AG20443 (cell line): ENCODE measurements around the gene PXK.
A peak's percentile ranks its signal among the peaks of the same experiment; 100 is the strongest.

Experiments
- DNase-seq: peaks from one replicate; pipeline ENCODE4 v3.0.0; 2012; ENCODE audit warnings: low spot score, mixed read lengths

Gene PXK

DNA sequence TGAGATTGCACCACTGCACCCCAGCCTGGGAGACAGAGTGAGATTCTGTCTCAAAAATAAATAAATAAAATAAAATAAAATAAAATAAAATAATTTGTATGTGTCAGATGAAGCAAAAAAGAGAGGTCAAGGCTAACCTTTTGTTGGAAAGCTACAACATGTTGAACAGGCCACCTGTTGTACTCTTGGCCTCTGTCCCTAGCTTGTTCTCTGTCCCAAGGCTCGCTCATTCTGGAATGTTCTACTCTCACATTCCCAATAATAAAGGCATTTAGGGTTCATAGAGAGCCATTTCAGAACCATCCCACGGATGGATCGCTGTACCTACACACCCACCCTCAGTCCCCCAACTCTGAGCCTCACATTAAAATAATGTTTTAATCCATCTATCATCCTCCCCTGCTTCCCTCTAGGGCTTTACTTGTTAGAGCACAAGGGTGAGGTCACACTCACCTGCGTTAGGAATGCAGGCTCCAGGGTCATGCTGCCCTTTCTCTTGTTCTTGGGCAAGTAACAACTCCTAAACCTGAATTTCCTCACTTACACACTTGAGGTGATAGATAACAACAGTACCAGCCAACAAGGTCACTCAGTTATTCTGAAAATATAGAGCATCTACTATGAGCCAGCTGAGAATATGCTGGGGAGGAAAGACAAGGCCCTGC, 134.3 kb downstream of the PXK start:
- no peak for DNase-seq

DNA sequence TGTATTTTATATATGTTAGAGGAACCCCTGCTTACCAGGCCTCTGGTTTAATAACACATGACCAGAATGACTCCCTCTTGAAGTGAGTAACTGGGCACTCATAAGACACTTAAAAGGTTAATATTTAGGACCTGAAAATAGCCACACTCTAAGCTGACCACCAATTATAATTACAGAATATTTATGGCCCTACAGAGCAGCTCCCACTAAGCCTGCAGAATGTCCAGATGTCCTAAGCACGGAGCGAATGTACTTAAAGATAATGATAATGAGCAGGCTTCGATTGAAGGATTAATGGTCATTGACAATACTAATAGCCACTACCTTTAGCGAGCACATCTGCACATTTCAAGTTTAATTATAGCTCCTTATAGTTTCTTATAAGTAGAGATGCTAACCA, 136.4 kb downstream of the PXK start:
- no peak for DNase-seq

DNA sequence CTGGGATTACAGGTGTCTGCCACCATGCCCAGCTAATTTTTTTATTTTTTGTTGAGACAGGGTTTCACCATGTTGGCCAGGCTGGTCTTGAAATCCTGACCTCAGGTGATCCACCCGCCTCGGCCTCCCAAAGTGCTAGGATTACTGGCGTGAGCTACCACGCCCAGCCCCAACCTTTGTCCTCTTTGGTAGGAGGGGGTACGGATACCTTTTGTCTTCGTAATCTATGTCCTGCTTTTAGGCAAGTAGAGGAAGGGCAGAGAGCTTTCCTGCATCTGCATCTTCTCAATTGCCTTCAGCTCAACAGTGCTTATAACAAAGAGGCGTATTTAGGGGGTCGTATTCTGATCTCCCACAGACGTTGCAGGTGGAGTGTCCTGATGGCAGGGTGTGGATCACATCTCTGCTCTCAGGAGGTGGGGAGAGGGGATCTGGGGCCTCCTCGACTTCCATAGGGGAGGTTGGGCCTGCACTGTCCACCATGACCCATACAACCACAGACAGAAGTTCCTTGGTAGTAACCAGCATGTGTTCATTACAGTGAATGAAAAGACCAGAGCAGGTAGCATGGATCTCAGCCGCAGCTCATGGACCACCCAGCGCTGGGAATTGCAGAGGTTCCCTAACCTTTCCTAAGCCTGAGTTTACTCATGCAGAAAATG, 137.8 kb downstream of the PXK start:
- DNase-seq: no peak

DNA sequence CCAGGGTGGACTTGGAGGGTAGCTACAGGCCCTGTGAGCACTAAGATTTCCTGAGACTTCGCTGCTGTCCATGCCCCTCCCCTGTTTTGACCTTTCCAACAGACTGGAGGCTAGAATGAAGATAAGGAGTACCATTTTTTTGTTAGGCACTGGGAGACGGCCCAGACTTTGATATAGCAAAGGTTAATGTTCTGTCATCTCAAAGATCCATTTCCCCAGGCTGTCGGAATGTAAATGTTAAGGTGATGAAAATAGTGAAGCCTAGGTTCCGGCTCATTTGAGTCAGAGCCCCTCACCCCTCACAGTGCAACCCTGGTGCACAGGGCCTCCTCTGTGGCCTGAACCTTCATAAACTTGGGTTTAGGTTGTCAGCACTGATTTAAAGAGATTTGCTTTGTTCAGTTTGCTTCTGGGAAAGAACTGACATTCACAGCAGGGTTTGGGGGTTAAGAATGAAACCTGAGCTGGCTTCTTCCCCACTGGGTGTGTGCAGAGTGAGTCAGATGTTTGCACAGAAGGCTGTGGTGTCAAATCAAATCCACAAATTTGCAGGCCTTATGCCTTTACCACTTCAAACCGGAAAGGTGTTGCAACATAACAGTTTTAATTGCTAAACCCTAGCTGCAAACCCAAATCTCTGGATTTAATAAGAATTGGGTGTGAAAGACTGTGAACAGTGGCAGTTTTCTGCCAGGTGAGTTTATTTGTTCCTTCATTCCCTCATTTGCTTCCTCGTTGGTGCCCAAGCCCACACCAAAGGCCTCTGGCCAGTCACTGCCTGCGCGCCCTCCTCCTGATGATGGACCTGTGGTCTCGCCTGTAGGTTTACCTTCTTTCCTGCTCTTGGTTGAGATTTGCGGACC, 138.6 kb downstream of the PXK start:
- peak; percentile 88 for DNase-seq

DNA sequence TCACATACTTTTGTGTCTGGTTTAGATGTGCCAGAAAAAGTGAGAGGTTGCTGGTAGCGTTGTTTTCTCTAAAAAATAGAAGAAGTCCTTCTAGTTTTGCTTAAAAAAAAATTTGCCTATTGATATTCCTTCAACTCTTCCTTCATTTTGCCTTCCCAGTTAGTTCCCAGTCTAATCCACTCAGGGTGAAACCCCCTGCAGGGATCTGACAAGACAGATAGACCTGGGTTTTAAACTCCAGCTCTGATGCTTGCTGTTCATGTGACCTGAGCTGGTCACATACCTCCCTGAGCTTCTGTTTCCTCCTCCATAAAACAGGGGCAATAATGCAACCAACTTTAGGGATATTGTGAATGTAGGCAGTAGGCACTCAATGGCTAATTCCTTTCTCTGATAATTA, 140.6 kb downstream of the PXK start:
- no peak for DNase-seq

DNA sequence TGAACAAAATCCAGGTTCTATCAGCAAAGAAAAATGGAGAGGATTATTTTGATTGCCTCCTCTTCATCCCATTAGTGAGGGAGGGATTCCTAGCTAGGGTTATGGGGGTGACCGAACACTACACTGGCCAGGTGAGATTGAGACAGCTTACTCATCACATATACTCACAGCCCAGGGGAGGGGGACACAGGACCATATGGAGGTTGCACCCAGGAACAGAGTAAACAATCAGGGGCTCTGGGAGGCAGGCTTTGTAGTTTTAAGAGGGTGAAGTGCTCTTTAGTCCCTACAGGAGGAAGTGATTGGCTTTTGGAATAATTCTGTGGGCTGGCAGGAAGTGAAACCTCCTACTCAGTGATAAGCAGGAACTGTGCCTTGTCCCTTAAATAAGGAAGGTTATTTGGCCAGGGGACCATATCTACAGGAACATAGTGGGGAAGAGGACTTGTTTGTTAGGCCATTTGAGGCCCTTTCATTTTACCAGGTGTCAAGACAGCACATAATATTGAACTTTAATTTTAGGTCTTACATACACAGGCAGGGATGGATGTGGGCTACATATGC, 141.7 kb downstream of the PXK start:
- DNase-seq: no peak

DNA sequence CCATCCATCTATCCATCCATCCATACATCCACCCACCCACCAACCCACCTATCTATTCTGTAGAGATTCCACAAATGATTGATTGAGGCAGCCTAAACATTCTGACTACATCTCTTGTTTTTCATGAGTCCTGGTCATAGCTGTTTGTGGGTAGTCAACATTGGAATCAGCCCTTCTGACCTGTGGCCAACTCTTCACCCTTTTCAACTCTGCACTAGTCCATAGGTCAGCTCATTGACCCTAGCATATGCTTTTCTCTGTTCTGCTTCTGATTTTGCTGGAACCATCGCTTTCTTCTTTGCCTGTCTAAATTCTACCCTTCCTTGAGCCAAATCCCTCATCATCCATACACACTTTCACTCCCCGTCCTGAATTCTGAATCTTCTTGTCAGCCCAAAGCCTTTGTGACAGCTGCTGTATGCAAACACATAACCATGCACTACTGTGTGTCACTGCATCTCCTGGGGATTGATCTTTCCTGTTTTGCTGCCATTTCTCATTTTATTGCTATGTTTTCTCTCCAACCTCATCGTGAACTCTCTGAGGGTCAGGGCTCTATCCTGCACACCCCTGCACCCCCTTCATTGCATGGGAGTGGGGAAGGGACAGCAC, 142.4 kb downstream of the PXK start:
- no peak for DNase-seq
